Osteocyte (in vitro differentiated cells): ENCODE measurements around the gene ZNF423. TPM values are rescaled to one million over a fixed set of nuclear protein-coding genes. Genes with fewer than 3 reads are reported as not detected.

Source experiments
- DNase-seq: peaks from one replicate; pipeline ENCODE4 v3.0.0; 2021; ENCODE audit warnings: mixed read lengths; ENCODE audit not compliant: unreplicated experiment; ENCODE audit errors: extremely low spot score
- H3K27ac Mint-ChIP-seq: one replicate; pipeline ENCODE4 v1.8.0; 2021; ENCODE audit warnings: mild to moderate bottlenecking, mixed read lengths; ENCODE audit not compliant: unreplicated experiment
- H3K27me3 Mint-ChIP-seq: one replicate; pipeline ENCODE4 v1.8.0; 2021; ENCODE audit warnings: mixed read lengths; ENCODE audit not compliant: unreplicated experiment
- H3K36me3 Mint-ChIP-seq: one replicate; pipeline ENCODE4 v1.8.0; 2021; ENCODE audit warnings: mixed read lengths; ENCODE audit not compliant: unreplicated experiment
- H3K4me1 Mint-ChIP-seq: one replicate; pipeline ENCODE4 v1.8.0; 2021; ENCODE audit warnings: mixed read lengths; ENCODE audit not compliant: unreplicated experiment
- H3K4me3 Mint-ChIP-seq: one replicate; pipeline ENCODE4 v1.8.0; 2021; ENCODE audit warnings: mild to moderate bottlenecking, moderate library complexity, mixed read lengths; ENCODE audit not compliant: unreplicated experiment
- H3K9me3 Mint-ChIP-seq: one replicate; pipeline ENCODE4 v1.8.0; 2021; ENCODE audit warnings: mixed read lengths; ENCODE audit not compliant: unreplicated experiment
- CTCF ChIP-seq: fragments of 200-600 bp; sonication (generic); IDR thresholded peaks from 2 replicates; pipeline ENCODE4 v1.5.0; 2021; ENCODE audit warnings: antibody characterized with exemption, mild to moderate bottlenecking, moderate library complexity
- total RNA-seq: library from RNA; stranded (reverse); gene quantifications from 2 replicates; pipeline ENCODE4 v1.2.1, GENCODE V29; 2021

ZNF423 gene
- total RNA-seq, 1 donor from 2014 or later: 25.1 TPM

- no peak for TF ChIP-seq CTCF
- H3K27me3 Mint-ChIP-seq: peaks cover 14% of the 10 kb centered on the region
- no peak overlapping the region for H3K27ac Mint-ChIP-seq
- no peak overlapping the region for H3K4me3 Mint-ChIP-seq
- no peaks in the 10 kb centered on the region for H3K9me3 Mint-ChIP-seq
- peaks cover 3% of the 10 kb centered on the region for H3K36me3 Mint-ChIP-seq
- no peak for DNase-seq
- peaks cover 12% of the 10 kb centered on the region for H3K4me1 Mint-ChIP-seq
These were observed 362.1 kb downstream of the ZNF423 start for GRCh38 chr16:49493836-49494235.

GRCh38 chr16:49492896-49493626 is 362.9 kb downstream of the ZNF423 start:
- no peak for DNase-seq
- H3K4me1 Mint-ChIP-seq: peaks cover 12% of the 10 kb centered on the region
- peaks cover 3% of the 10 kb centered on the region for H3K36me3 Mint-ChIP-seq
- H3K27ac Mint-ChIP-seq: no peak overlapping the region
- H3K9me3 Mint-ChIP-seq: no peaks in the 10 kb centered on the region
- H3K4me3 Mint-ChIP-seq: no peak overlapping the region
- no peak for TF ChIP-seq CTCF
- peaks cover 11% of the 10 kb centered on the region for H3K27me3 Mint-ChIP-seq

GRCh38 chr16:49491771-49492761 is 363.8 kb downstream of the ZNF423 start:
- H3K9me3 Mint-ChIP-seq: no peaks in the 10 kb centered on the region
- H3K27me3 Mint-ChIP-seq: peaks cover 11% of the 10 kb centered on the region
- H3K4me3 Mint-ChIP-seq: peak overlapping the region; percentile 62
- peak; percentile 98 for TF ChIP-seq CTCF
- DNase-seq: no peak
- no peak overlapping the region for H3K27ac Mint-ChIP-seq
- H3K4me1 Mint-ChIP-seq: peaks cover 12% of the 10 kb centered on the region
- H3K36me3 Mint-ChIP-seq: peaks cover 4% of the 10 kb centered on the region

- no peak for TF ChIP-seq CTCF
- H3K4me1 Mint-ChIP-seq: peaks cover 12% of the 10 kb centered on the region
- peaks cover 12% of the 10 kb centered on the region for H3K27me3 Mint-ChIP-seq
- H3K36me3 Mint-ChIP-seq: peaks cover 2% of the 10 kb centered on the region
- no peaks in the 10 kb centered on the region for H3K9me3 Mint-ChIP-seq
- DNase-seq: no peak
- H3K27ac Mint-ChIP-seq: no peak overlapping the region
- H3K4me3 Mint-ChIP-seq: peak overlapping the region; percentile 62
These were observed 364.7 kb downstream of the ZNF423 start for GRCh38 chr16:49491106-49491670.

GRCh38 chr16:49490321-49490705 is 365.6 kb downstream of the ZNF423 start:
- Mint-ChIP-seq H3K9me3 (no peaks in the 10 kb centered on the region), H3K27ac (no peak overlapping the region), H3K4me3 (no peak overlapping the region), H3K36me3 (peaks cover 2% of the 10 kb centered on the region), H3K27me3 (peaks cover 20% of the 10 kb centered on the region), H3K4me1 (peaks cover 12% of the 10 kb centered on the region)
- no peak for TF ChIP-seq CTCF
- DNase-seq: no peak
